B cell (primary cell): ENCODE measurements around the gene SHC2. TPM values are rescaled to one million over a fixed set of nuclear protein-coding genes. Genes with fewer than 3 reads are reported as not detected.

Experiments
- ATAC-seq: fragments of 200-7000 bp; cut with Tn5 transposase; one replicate; pipeline ENCODE4 v1.10.0; 2021; ENCODE audit warnings: low read depth, mild to moderate bottlenecking, moderate number of reproducible peaks, moderate library complexity
- CTCF ChIA-PET: fragments of 350-600 bp; sonication (Branson Sonifier 250); formaldehyde crosslinking; loops from one replicate; lab custom pipeline; 2021; ENCODE audit warnings: antibody characterized with exemption, inconsistent platforms; lab: Charles Lee
- POLR2A ChIA-PET: fragments of 350-600 bp; sonication (Branson Sonifier 250); formaldehyde crosslinking; loops from one replicate; lab custom pipeline; 2021; ENCODE audit warnings: antibody characterized with exemption; lab: Charles Lee
- DNase-seq: peaks from one replicate; pipeline ENCODE4 v3.0.0; 2013
- H2AFZ ChIP-seq: 2 replicates; pipeline ENCODE4 v1.6.1; 2012; ENCODE audit warnings: mild to moderate bottlenecking, low read depth, low read length; ENCODE audit not compliant: insufficient read depth, poor library complexity, severe bottlenecking
- H3K27ac ChIP-seq, 2 donors: 1 replicate in 1 of 2; 2 replicates in 1 of 2; pipeline ENCODE4 v1.5.1; 2012 to 2013; ENCODE audit warnings: low read length in 2 of 2, mild to moderate bottlenecking in 2 of 2, moderate library complexity in 1 of 2
- H3K27me3 ChIP-seq, 4 experiments: fragments of 200-600 bp in 1 of 4; sonication (generic) in 1 of 4; replicated peaks in 1 of 4; 1 replicate in 2 of 4; 2 replicates in 2 of 4; pipeline versions ENCODE4 v1.6.1 to v1.7.0; 2013 to 2016; ENCODE audit warnings: low read length in 3 of 4, mild to moderate bottlenecking in 2 of 4, mixed read lengths in 1 of 4, moderate library complexity in 1 of 4; ENCODE audit not compliant: insufficient read depth in 4 of 4, control insufficient read depth in 3 of 4; ENCODE audit errors: control extremely low read depth in 1 of 4
- H3K36me3 ChIP-seq, 2 experiments: replicated peaks in 1 of 2; 1 replicate in 1 of 2; 2 replicates in 1 of 2; pipeline versions ENCODE4 v1.6.1 to v1.7.1; 2013; ENCODE audit warnings: low read length in 1 of 2; ENCODE audit not compliant: insufficient read depth in 2 of 2, control insufficient read depth in 1 of 2; ENCODE audit errors: control extremely low read depth in 1 of 2, extremely low read depth in 1 of 2
- H3K4me1 ChIP-seq, 2 donors: fragments of 200-600 bp in 1 of 2; sonication (generic) in 1 of 2; 1 replicate in 1 of 2; 2 replicates in 1 of 2; pipeline versions ENCODE4 v1.5.1 to v1.6.1; 2013 to 2017; ENCODE audit warnings: low read length in 2 of 2; ENCODE audit not compliant: control insufficient read depth in 2 of 2, insufficient read depth in 2 of 2
- H3K4me2 ChIP-seq: replicated peaks from 2 replicates; pipeline ENCODE3; 2012; ENCODE audit warnings: mild to moderate bottlenecking, low read depth, low read length; ENCODE audit not compliant: poor library complexity, severe bottlenecking
- H3K4me3 ChIP-seq, 5 experiments: fragments of 200-600 bp in 1 of 5; sonication (generic) in 1 of 5; 1 replicate in 3 of 5; 2 replicates in 2 of 5; pipeline versions ENCODE4 v1.5.1 to v1.7.0; 2011 to 2016; ENCODE audit warnings: low read length in 4 of 5, mild to moderate bottlenecking in 4 of 5, low read depth in 2 of 5, control low read depth in 1 of 5, moderate library complexity in 1 of 5; ENCODE audit not compliant: insufficient read depth in 1 of 5; ENCODE audit errors: control extremely low read depth in 1 of 5, extremely low read depth in 1 of 5
- H3K79me2 ChIP-seq: fragments of 200-600 bp; sonication (generic); one replicate; pipeline ENCODE4 v1.6.0; 2016; ENCODE audit warnings: low read length; ENCODE audit not compliant: control insufficient read depth, insufficient read depth
- H3K9ac ChIP-seq: fragments of 200-600 bp; sonication (generic); 2 replicates; pipeline ENCODE4 v1.6.1; 2017; ENCODE audit warnings: mild to moderate bottlenecking, low read length, moderate library complexity
- H3K9me3 ChIP-seq, 3 donors: one replicate each; pipeline versions ENCODE4 v1.6.1 to v1.7.1; 2013; ENCODE audit warnings: low read length in 2 of 3; ENCODE audit not compliant: control insufficient read depth in 2 of 3, insufficient read depth in 1 of 3; ENCODE audit errors: control extremely low read depth in 1 of 3
- H4K20me1 ChIP-seq: 2 replicates; pipeline ENCODE4 v1.6.0; 2012; ENCODE audit warnings: mild to moderate bottlenecking, low read length; ENCODE audit not compliant: insufficient read depth, control insufficient read depth, poor library complexity, severe bottlenecking
- H3K27ac Mint-ChIP-seq: one replicate; pipeline ENCODE4 v1.8.0; 2021; ENCODE audit warnings: mixed read lengths
- H3K27me3 Mint-ChIP-seq: one replicate; pipeline ENCODE4 v1.8.0; 2021; ENCODE audit warnings: mixed read lengths
- H3K4me1 Mint-ChIP-seq: one replicate; pipeline ENCODE4 v1.8.0; 2021; ENCODE audit warnings: mixed read lengths
- H3K4me3 Mint-ChIP-seq: one replicate; pipeline ENCODE4 v1.8.0; 2021; ENCODE audit warnings: mixed read lengths
- H3K9me3 Mint-ChIP-seq: one replicate; pipeline ENCODE4 v1.8.0; 2022; ENCODE audit warnings: mixed read lengths; ENCODE audit not compliant: insufficient read depth
- EZH2 ChIP-seq: IDR thresholded peaks from 2 replicates; pipeline ENCODE4 v1.6.1; 2012; ENCODE audit warnings: borderline replicate concordance, low read depth, mild to moderate bottlenecking, moderate library complexity, low read length; ENCODE audit not compliant: insufficient read depth, poor library complexity, severe bottlenecking
- WGBS: methylation state at CpG from one replicate; pipeline ENCODE4 v1.1.5; 2013; ENCODE audit warnings: missing lambda C conversion rate; ENCODE audit not compliant: insufficient coverage; 5-methylcytosine and 5-hydroxymethylcytosine counted together
- intact Hi-C: fragments of 100-400 bp; cut with micrococcal nuclease; formaldehyde crosslinking; loops from one replicate; pipeline ENCODE4 v1.10.0; 2022
- polyA plus RNA-seq: library from polyadenylated mRNA; depleted of rRNA; stranded (reverse); fragments of >200 nt; gene quantifications from 2 replicates; pipeline ENCODE4 v1.2.3, GENCODE V29; 2012
- total RNA-seq, 2 donors: library from RNA; stranded (reverse); fragments of 120-200 nt in 1 of 2; gene quantifications; 1 replicate in 1 of 2; 2 replicates in 1 of 2; pipeline versions ENCODE4 v1.2.3 to v1.2.4, GENCODE V29; 2013 to 2022
- TF ChIP-seq, protein P1 (sequence below): fragments of 200-600 bp; IDR thresholded peaks from one replicate; pipeline ENCODE4 v1.8.0; 2022; ENCODE audit warnings: antibody characterized with exemption, mild to moderate bottlenecking

SHC2 gene
- total and polyA plus RNA-seq, 2 donors (not counting 1 experiment from before 2014, with no cell fraction given), result 0.19 TPM; not detected in 1

DNA sequence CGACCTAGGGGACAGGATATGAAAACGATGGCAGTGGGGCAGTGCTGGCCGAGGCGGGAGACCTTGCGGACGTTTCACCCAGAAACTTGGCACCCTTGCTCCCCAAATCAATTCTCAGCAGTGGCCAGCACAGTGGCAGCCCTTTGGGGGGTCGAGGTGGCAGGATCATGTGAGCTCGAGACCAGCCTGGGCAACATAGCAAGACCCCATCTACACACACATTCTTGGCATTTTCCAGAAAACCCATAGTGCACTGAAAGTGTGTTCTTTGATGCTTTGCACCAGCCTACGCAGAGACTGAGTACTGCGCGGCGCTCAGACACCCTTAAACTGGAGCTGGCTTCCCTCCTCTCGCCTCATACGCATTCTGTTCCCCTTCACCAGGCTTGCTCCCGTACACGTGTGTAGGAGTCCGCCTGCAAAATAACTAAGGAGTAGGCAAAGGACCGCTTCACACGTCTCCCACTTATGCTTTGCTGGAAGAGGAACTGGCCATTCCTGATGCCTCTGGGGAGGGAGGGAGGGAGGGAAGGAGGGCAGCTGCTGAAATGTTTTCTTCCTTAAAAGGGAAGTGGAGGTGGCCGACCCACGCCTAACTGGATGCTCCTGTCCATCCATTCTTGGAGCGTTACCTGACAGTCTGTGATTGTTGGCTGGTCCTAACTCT, 92.7 kb downstream of the SHC2 start:
- no peaks in the 10 kb centered on the region for H3K4me1 ChIP-seq
- H2AFZ ChIP-seq, result no peak overlapping the region
- no peak overlapping the region for H3K4me2 ChIP-seq
- H3K4me3 Mint-ChIP-seq, result no peak overlapping the region
- peaks cover 0 to 4% (median 0%) of the 10 kb centered on the region in 4 experiments for H3K27me3 ChIP-seq
- H3K27me3 Mint-ChIP-seq, result peaks cover 40% of the 10 kb centered on the region
- peaks cover 0 to 6% (median 0%) of the 10 kb centered on the region in 3 donors for H3K9me3 ChIP-seq
- no peak overlapping the region for H3K9ac ChIP-seq
- no peaks in the 10 kb centered on the region for H4K20me1 ChIP-seq
- H3K36me3 ChIP-seq, result no peaks in the 10 kb centered on the region
- no peaks in the 10 kb centered on the region for H3K4me1 Mint-ChIP-seq
- no peak overlapping the region for H3K4me3 ChIP-seq
- H3K9me3 Mint-ChIP-seq, result no peaks in the 10 kb centered on the region
- intact Hi-C loops, result no loop called here
- H3K27ac ChIP-seq, result no peak overlapping the region
- TF ChIP-seq, protein P1, sequence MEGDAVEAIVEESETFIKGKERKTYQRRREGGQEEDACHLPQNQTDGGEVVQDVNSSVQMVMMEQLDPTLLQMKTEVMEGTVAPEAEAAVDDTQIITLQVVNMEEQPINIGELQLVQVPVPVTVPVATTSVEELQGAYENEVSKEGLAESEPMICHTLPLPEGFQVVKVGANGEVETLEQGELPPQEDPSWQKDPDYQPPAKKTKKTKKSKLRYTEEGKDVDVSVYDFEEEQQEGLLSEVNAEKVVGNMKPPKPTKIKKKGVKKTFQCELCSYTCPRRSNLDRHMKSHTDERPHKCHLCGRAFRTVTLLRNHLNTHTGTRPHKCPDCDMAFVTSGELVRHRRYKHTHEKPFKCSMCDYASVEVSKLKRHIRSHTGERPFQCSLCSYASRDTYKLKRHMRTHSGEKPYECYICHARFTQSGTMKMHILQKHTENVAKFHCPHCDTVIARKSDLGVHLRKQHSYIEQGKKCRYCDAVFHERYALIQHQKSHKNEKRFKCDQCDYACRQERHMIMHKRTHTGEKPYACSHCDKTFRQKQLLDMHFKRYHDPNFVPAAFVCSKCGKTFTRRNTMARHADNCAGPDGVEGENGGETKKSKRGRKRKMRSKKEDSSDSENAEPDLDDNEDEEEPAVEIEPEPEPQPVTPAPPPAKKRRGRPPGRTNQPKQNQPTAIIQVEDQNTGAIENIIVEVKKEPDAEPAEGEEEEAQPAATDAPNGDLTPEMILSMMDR, result no peak
- H3K79me2 ChIP-seq, result no peaks in the 10 kb centered on the region
- ATAC-seq, result no peak
- ChIA-PET CTCF (no interaction called here), POLR2A (no interaction called here)
- no peak overlapping the region for H3K27ac Mint-ChIP-seq
- DNase-seq, result no peak
- 79% methylated on average over 16 of the region's 22 CpGs for whole genome bisulfite sequencing

DNA sequence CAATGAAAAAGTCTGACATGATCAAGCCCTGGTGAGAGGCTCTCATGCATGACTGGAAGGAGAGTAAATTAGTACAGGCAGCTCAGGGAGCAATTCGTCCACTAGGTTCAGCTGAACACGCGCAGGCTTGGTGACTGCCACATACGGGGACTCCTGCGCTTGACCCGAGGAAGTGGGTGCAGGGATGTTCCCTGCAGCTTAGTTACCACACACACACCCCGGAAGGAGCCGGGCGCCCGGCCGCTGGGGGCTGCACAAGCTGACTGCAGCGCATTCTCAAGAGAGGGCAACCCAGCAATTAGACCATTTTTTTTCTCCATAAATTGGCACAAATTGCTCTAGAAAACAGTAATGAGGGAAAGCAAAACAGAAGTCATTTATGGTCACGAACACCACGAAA, 93.3 kb downstream of the SHC2 start:
- Histone ChIP-seq H3K9me3 (peaks cover 0 to 10% (median 0%) of the 10 kb centered on the region in 3 donors), H3K4me1 (no peaks in the 10 kb centered on the region), H4K20me1 (no peaks in the 10 kb centered on the region), H3K27me3 (peaks cover 0 to 4% (median 0%) of the 10 kb centered on the region in 4 experiments), H3K36me3 (no peaks in the 10 kb centered on the region), H3K27ac (no peak overlapping the region), H2AFZ (no peak overlapping the region), H3K4me2 (no peak overlapping the region), H3K4me3 (no peak overlapping the region), H3K79me2 (no peaks in the 10 kb centered on the region), H3K9ac (no peak overlapping the region)
- POLR2A ChIA-PET, result no interaction called here
- DNase-seq, result no peak
- H3K27me3 Mint-ChIP-seq, result peaks cover 43% of the 10 kb centered on the region
- CTCF ChIA-PET, result no interaction called here
- H3K9me3 Mint-ChIP-seq, result no peaks in the 10 kb centered on the region
- H3K4me3 Mint-ChIP-seq, result no peak overlapping the region
- H3K27ac Mint-ChIP-seq, result no peak overlapping the region
- no CpG with 5 or more reads among the region's 14 CpGs for WGBS
- intact Hi-C loops, result no loop called here
- ATAC-seq, result no peak
- TF ChIP-seq, protein P1, result no peak
- no peak for TF ChIP-seq EZH2
- H3K4me1 Mint-ChIP-seq, result no peaks in the 10 kb centered on the region
